Uterus (tissue), 2 donors: ENCODE results near the gene NMNAT1.

Experiments
- CTCF ChIP-seq, 4 experiments: fragments of 200-600 bp in 2 of 4; fragments of 450-650 bp in 2 of 4; sonication (generic) in 2 of 4; IDR thresholded peaks; one replicate each; pipeline ENCODE4 v1.5.1; 2016 to 2019; ENCODE audit warnings: antibody characterized with exemption in 4 of 4, mild to moderate bottlenecking in 2 of 4, moderate library complexity in 1 of 4
- POLR2A ChIP-seq, 2 donors: fragments of 450-650 bp; IDR thresholded peaks; one replicate each; pipeline ENCODE4 v1.6.1; 2016; ENCODE audit warnings: antibody characterized with exemption in 2 of 2, mild to moderate bottlenecking in 1 of 2, moderate library complexity in 1 of 2

- TF ChIP-seq CTCF (IDR thresholded peaks at IDR 0.05) = no peak
- no peak for TF ChIP-seq POLR2A (IDR thresholded peaks at IDR 0.05)
Measured at GRCh38 chr1:10025354-10025753, 82.1 kb downstream of the NMNAT1 start.
